Muscle layer of colon (tissue), 2 donors: ENCODE results near the gene SERPINA3.

Source experiments
- H3K27ac ChIP-seq: one replicate; pipeline ENCODE4 v1.7.0; 2013; ENCODE audit warnings: low read depth, mild to moderate bottlenecking, low read length, moderate library complexity
- H3K27me3 ChIP-seq, 2 donors: one replicate each; pipeline ENCODE4 v1.7.0; 2013; ENCODE audit warnings: low read length in 2 of 2, mild to moderate bottlenecking in 2 of 2; ENCODE audit not compliant: insufficient read depth in 2 of 2, control insufficient read depth in 1 of 2
- H3K36me3 ChIP-seq: one replicate; pipeline ENCODE4 v1.7.0; 2013; ENCODE audit warnings: mild to moderate bottlenecking, low read length; ENCODE audit not compliant: insufficient read depth
- H3K4me1 ChIP-seq: one replicate; pipeline ENCODE4 v1.7.0; 2013; ENCODE audit warnings: mild to moderate bottlenecking, low read length; ENCODE audit not compliant: insufficient read depth
- H3K4me3 ChIP-seq, 2 donors: one replicate each; pipeline ENCODE4 v1.7.0; 2013; ENCODE audit warnings: low read length in 2 of 2, low read depth in 1 of 2, mild to moderate bottlenecking in 1 of 2, moderate library complexity in 1 of 2
- H3K9ac ChIP-seq: one replicate; pipeline ENCODE4 v1.7.0; 2013; ENCODE audit warnings: low read length
- H3K9me3 ChIP-seq: one replicate; pipeline ENCODE4 v1.7.0; 2013; ENCODE audit warnings: mild to moderate bottlenecking, low read length
- donor health status: abdominal sarcoma.
- donor health status: Adenocarcinoma of cecum.

Gene SERPINA3

DNA sequence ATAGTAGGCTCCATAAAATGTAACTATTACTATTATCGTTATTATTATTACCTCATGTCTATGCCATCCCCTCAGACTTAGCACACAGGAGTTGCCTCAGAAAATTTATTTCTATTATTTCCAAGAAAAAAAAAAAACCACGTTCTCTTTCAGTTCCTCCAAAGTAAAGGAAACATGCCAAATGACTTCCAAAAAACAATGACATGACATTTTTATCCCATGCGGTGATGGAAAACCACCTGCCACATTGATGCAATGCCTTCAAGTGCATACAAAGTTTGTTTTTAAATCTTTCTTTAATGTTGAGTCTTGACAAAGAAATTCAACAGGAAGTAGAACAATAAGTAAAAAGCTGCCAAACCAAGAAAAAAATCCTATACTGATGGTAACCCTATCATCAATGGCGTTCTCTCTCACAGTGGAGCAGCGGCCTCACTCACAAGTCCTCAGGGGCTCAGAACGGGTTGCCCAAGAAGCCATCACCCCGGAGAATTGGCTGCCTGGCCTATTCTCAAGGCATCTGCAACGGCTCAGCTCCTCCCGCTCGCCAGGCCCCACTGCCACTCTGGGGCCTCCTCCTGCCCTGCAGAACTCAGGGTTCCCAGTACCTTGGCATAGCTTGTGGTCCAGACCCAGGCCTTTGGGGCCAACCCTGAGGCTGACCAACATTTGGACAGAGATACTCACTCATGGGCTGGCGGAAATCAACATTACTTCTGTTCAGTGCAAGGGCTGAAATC is 51.9 kb downstream of the SERPINA3 start:
- Histone ChIP-seq H3K27me3 (no peaks in the 10 kb centered on the region), H3K4me3 (no peak overlapping the region), H3K36me3 (no peaks in the 10 kb centered on the region), H3K9me3 (no peaks in the 10 kb centered on the region), H3K9ac (no peak overlapping the region), H3K4me1 (no peaks in the 10 kb centered on the region), H3K27ac (no peak overlapping the region)

DNA sequence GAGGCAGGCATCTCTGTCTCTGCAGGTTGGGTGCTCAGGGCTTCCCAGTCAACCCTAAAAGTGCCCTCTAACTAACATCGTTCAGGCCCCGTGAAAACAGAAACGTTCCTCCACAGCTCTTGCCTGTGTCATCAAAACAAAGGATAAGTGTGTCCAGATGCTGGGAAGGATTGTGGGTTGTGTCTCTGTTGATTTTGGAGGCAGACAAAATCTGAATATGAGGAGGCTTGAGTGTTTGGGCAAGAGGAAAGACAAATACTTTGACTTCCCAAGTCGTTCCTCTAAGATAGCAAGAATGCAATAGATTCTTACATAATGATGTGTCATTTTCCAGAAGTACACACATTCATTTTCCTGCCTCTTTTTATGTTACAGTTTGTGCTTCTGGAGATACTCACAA is 52.9 kb downstream of the SERPINA3 start:
- Histone ChIP-seq H3K4me1 (no peaks in the 10 kb centered on the region), H3K9ac (no peak overlapping the region), H3K36me3 (no peaks in the 10 kb centered on the region), H3K27ac (no peak overlapping the region), H3K27me3 (no peaks in the 10 kb centered on the region), H3K4me3 (no peak overlapping the region), H3K9me3 (no peaks in the 10 kb centered on the region)

DNA sequence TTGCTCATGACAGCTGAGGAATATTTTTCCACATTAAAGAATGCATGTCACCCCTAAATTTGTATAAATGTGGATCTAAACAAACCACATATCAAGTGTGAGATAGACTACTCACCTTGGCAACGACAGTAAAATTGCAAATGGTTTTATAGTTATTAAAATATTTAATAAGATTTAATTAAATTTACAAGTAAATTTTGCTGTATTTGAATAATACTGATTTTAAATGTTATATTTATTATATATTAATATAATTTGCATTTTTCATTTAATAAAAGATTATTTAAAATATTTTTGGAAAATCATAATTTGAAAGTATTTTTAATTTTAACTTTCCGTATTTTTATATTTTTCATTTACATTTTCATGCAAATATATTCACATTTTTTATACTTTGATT is 53.4 kb downstream of the SERPINA3 start:
- Histone ChIP-seq H3K9ac (no peak overlapping the region), H3K27ac (no peak overlapping the region), H3K36me3 (no peaks in the 10 kb centered on the region), H3K9me3 (no peaks in the 10 kb centered on the region), H3K27me3 (no peaks in the 10 kb centered on the region), H3K4me1 (no peaks in the 10 kb centered on the region), H3K4me3 (no peak overlapping the region)

DNA sequence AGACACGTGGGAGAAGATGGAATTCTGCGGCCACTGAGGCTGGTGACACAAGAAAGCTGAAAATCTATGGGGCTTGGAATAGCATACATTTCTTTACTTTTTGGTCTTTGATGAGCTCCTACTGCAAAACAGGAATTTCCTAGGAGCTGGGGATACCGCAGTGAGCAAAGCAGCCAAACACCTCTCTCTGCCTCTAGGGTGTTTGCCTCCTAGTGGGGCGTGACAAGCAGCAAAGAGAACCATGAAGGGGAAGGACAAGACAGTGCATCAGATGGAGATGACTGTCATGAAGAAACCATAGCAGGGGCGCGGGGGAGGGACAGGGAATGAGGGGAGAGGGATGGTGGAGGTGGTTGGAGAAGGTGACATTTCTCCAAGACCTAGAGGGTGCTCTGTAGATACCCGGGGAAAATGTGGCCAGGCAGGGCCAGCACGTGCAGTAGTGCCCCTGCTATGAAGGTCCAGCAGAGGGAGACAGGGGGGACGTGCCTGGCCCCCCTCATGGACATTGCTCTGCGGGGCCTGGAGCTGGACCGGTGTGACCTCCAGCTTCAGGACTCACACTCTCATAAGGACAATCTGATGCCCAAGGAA is 58.6 kb downstream of the SERPINA3 start:
- no peaks in the 10 kb centered on the region for H3K27me3 ChIP-seq
- H3K4me1 ChIP-seq, result no peaks in the 10 kb centered on the region
- no peak overlapping the region for H3K4me3 ChIP-seq
- H3K9ac ChIP-seq, result no peak overlapping the region
- H3K36me3 ChIP-seq, result no peaks in the 10 kb centered on the region
- H3K9me3 ChIP-seq, result no peaks in the 10 kb centered on the region
- H3K27ac ChIP-seq, result no peak overlapping the region

DNA sequence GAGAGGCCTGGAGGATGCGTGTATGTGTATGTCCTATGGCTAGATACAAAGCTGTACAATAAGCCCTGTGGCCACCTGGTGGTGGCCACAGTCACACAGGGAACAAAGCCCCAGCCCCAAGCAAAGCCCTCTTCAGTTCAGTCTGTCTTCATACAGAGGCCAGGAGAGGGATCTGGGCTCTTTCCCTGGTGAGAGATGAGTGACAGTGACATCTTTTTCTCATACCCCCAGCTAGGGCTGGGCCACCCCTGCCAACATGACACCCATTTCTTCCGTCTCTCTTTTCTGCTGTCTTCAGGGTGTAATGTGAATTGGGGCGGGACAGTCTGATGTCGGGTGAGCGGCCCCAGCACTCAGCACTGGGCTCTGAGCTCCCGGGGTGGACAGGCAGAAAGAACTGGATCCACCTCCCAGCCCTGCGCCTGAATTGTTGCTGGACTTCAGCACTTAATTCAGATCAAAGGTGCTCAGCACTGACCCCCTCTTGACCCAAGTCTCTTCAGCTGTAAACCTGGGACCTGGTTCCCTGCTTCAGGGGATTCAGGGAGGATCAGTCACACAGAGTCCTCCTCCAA is 59.8 kb downstream of the SERPINA3 start:
- no peak overlapping the region for H3K4me3 ChIP-seq
- H3K9me3 ChIP-seq, result no peaks in the 10 kb centered on the region
- H3K27me3 ChIP-seq, result no peaks in the 10 kb centered on the region
- H3K36me3 ChIP-seq, result no peaks in the 10 kb centered on the region
- no peaks in the 10 kb centered on the region for H3K4me1 ChIP-seq
- no peak overlapping the region for H3K27ac ChIP-seq
- H3K9ac ChIP-seq, result no peak overlapping the region

DNA sequence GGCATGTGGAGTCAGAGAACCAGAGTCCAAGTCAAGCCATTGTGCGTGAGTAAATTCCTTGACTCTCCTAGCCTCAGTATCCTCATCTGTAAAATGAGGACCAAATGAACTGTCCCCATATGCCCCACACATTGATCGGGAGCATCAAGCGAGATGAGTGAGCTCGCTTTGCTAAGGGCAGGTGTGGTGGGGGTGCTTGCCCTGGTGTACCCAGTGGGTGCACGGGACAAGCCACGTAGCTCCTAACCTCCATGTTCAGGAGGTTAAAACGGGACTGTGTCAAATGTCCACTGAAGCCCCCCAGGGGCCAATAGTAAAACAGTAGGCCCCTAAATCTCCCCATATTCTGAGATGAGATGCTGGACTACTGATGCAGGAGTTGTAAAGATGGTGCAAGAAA is 60.9 kb downstream of the SERPINA3 start:
- H3K36me3 ChIP-seq, result no peaks in the 10 kb centered on the region
- no peak overlapping the region for H3K27ac ChIP-seq
- H3K9ac ChIP-seq, result no peak overlapping the region
- no peaks in the 10 kb centered on the region for H3K27me3 ChIP-seq
- no peaks in the 10 kb centered on the region for H3K4me1 ChIP-seq
- no peak overlapping the region for H3K4me3 ChIP-seq
- no peaks in the 10 kb centered on the region for H3K9me3 ChIP-seq
